Esophagus muscularis mucosa (tissue), 4 donors: Measurements from ENCODE around the gene MSH4.

Experiments used
- EP300 ChIP-seq: sonication (generic); formaldehyde crosslinking; IDR thresholded peaks from one replicate; pipeline ENCODE4 v1.6.1; 2017; ENCODE audit warnings: antibody characterized with exemption
- POLR2A ChIP-seq: fragments of 450-650 bp; IDR thresholded peaks from one replicate; pipeline ENCODE4 v1.6.1; 2017; ENCODE audit warnings: antibody characterized with exemption, moderate library complexity, mild to moderate bottlenecking, low read depth
- TF ChIP-seq, protein P1 (sequence below), 3 experiments: fragments of 200-600 bp in 2 of 3; fragments of 450-650 bp in 1 of 3; sonication (generic) in 2 of 3; IDR thresholded peaks; one replicate each; pipeline ENCODE4 v1.5.1; 2017 to 2019; ENCODE audit warnings: antibody characterized with exemption in 3 of 3, mild to moderate bottlenecking in 2 of 3, moderate library complexity in 1 of 3

DNA sequence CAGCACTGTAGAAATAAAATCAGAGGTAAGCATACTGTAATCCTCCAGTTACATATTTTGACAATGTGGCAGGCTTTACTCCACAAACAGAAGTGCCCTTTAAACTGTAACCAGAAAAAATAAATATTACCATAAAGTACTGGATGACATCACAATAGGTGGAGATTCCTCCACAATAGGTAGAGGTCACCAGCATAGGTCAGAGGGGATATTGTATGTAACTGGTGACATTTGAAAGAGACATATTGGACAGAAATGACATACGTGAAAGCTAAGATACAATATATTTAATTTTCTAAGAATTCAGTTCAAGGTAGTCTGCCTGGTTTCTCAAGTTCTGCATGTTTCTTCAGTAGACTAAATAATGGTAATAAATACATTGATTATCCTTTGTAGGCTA, 135.6 kb downstream of the MSH4 start, which contains the start of gene ASB17:
- TF ChIP-seq, protein P1, sequence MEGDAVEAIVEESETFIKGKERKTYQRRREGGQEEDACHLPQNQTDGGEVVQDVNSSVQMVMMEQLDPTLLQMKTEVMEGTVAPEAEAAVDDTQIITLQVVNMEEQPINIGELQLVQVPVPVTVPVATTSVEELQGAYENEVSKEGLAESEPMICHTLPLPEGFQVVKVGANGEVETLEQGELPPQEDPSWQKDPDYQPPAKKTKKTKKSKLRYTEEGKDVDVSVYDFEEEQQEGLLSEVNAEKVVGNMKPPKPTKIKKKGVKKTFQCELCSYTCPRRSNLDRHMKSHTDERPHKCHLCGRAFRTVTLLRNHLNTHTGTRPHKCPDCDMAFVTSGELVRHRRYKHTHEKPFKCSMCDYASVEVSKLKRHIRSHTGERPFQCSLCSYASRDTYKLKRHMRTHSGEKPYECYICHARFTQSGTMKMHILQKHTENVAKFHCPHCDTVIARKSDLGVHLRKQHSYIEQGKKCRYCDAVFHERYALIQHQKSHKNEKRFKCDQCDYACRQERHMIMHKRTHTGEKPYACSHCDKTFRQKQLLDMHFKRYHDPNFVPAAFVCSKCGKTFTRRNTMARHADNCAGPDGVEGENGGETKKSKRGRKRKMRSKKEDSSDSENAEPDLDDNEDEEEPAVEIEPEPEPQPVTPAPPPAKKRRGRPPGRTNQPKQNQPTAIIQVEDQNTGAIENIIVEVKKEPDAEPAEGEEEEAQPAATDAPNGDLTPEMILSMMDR (IDR thresholded peaks at IDR 0.05): no peak
- TF ChIP-seq POLR2A: no peak
- TF ChIP-seq EP300: no peak
